ENCODE measurements around the gene TIA1.
"Not testable (repeated sequence)": the region's sequence is repeated elsewhere in the genome, so short reads cannot be mapped to it uniquely, and the experiment has no call there.

- TF ChIP-seq CTCF (conservative IDR thresholded peaks at IDR 0.05; ENCODE audit: low read length); EZH2phosphoT487 (IDR thresholded peaks at IDR 0.05; ENCODE audit: borderline replicate concordance, low read depth, low read length): not testable (repeated sequence)
Observed at GRCh38 chr2:70297828-70298227, 49.4 kb upstream of the TIA1 start.
